Measurements from ENCODE around the gene BIRC3.

DNA sequence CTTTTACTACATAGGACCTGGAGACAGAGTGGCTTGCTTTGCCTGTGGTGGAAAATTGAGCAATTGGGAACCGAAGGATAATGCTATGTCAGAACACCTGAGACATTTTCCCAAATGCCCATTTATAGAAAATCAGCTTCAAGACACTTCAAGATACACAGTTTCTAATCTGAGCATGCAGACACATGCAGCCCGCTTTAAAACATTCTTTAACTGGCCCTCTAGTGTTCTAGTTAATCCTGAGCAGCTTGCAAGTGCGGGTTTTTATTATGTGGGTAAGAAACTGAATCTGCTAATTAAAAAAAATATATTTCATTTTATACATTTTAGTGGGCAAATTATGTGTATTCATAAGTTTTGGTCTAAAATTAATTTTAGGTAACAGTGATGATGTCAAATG is 7.8 kb downstream of the BIRC3 start:
- TF ChIP-seq, protein P1, sequence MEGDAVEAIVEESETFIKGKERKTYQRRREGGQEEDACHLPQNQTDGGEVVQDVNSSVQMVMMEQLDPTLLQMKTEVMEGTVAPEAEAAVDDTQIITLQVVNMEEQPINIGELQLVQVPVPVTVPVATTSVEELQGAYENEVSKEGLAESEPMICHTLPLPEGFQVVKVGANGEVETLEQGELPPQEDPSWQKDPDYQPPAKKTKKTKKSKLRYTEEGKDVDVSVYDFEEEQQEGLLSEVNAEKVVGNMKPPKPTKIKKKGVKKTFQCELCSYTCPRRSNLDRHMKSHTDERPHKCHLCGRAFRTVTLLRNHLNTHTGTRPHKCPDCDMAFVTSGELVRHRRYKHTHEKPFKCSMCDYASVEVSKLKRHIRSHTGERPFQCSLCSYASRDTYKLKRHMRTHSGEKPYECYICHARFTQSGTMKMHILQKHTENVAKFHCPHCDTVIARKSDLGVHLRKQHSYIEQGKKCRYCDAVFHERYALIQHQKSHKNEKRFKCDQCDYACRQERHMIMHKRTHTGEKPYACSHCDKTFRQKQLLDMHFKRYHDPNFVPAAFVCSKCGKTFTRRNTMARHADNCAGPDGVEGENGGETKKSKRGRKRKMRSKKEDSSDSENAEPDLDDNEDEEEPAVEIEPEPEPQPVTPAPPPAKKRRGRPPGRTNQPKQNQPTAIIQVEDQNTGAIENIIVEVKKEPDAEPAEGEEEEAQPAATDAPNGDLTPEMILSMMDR (conservative IDR thresholded peaks at IDR 0.05; ENCODE audit: low read depth, low read length) = no peak
- no peak for TF ChIP-seq CEBPB (IDR thresholded peaks at IDR 0.05; ENCODE audit: low read depth, low read length)
- no peak for TF ChIP-seq POLR2A (IDR thresholded peaks at IDR 0.05; ENCODE audit: low read depth, low read length)
- TF ChIP-seq MAZ (IDR thresholded peaks at IDR 0.05; ENCODE audit: borderline replicate concordance, low read depth, low read length) = no peak
- TF ChIP-seq, protein P2, sequence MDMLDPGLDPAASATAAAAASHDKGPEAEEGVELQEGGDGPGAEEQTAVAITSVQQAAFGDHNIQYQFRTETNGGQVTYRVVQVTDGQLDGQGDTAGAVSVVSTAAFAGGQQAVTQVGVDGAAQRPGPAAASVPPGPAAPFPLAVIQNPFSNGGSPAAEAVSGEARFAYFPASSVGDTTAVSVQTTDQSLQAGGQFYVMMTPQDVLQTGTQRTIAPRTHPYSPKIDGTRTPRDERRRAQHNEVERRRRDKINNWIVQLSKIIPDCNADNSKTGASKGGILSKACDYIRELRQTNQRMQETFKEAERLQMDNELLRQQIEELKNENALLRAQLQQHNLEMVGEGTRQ (IDR thresholded peaks at IDR 0.05; ENCODE audit: low read depth, low read length) = no peak
- TF ChIP-seq RFX5 (IDR thresholded peaks at IDR 0.05; ENCODE audit: low read depth, low read length) = no peak
- no peak for TF ChIP-seq RAD21 (IDR thresholded peaks at IDR 0.05; ENCODE audit: low read length)
- TF ChIP-seq, protein P3, sequence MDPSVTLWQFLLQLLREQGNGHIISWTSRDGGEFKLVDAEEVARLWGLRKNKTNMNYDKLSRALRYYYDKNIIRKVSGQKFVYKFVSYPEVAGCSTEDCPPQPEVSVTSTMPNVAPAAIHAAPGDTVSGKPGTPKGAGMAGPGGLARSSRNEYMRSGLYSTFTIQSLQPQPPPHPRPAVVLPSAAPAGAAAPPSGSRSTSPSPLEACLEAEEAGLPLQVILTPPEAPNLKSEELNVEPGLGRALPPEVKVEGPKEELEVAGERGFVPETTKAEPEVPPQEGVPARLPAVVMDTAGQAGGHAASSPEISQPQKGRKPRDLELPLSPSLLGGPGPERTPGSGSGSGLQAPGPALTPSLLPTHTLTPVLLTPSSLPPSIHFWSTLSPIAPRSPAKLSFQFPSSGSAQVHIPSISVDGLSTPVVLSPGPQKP (IDR thresholded peaks at IDR 0.05; ENCODE audit: borderline replicate concordance, low read depth, low read length) = no peak
- TF ChIP-seq SMC3 (IDR thresholded peaks at IDR 0.05; ENCODE audit: low read depth, low read length) = no peak
- no peak for TF ChIP-seq RCOR1 (IDR thresholded peaks at IDR 0.05; ENCODE audit: insufficient replicate concordance, low read length)
- no peak for TF ChIP-seq MAFK (IDR thresholded peaks at IDR 0.05; ENCODE audit: low read depth, low read length)

All from IMR-90 (cell line).